Adrenal gland (tissue), 12 donors: ENCODE measurements around the gene PRKN. TPM values are rescaled to one million over a fixed set of nuclear protein-coding genes. Genes with fewer than 3 reads are reported as not detected.
A peak's percentile ranks its signal among the peaks of the same experiment; 100 is the strongest.

Experiments used
- DNase-seq, 7 donors: peaks; one replicate each; pipeline ENCODE4 v3.0.0-alpha.2; 2019 to 2020
- H3K27ac ChIP-seq, 5 donors: fragments of 200-600 bp; sonication (generic) in 4 of 5; 1 replicate in 3 of 5; 2 replicates in 2 of 5; pipeline versions ENCODE4 v1.5.1 to v1.8.0; 2016 to 2020; ENCODE audit warnings: mild to moderate bottlenecking in 1 of 5
- H3K27me3 ChIP-seq: fragments of 200-600 bp; 2 replicates; pipeline ENCODE4 v1.8.0; 2021
- H3K36me3 ChIP-seq, 2 donors: fragments of 200-600 bp; replicated peaks in 1 of 2; 1 replicate in 1 of 2; 2 replicates in 1 of 2; pipeline versions ENCODE4 v1.5.1 to v1.8.0; 2018 to 2022
- H3K4me1 ChIP-seq, 2 donors: fragments of 200-600 bp; replicated peaks in 1 of 2; 1 replicate in 1 of 2; 2 replicates in 1 of 2; pipeline versions ENCODE4 v1.5.1 to v1.8.0; 2018 to 2021
- H3K4me3 ChIP-seq, 4 donors: fragments of 200-600 bp; sonication (generic) in 3 of 4; one replicate each; pipeline ENCODE4 v1.5.1; 2016 to 2018
- H3K9me3 ChIP-seq, 3 donors: fragments of 200-600 bp; sonication (generic) in 1 of 3; replicated peaks in 1 of 3; 1 replicate in 2 of 3; 2 replicates in 1 of 3; pipeline versions ENCODE4 v1.5.1 to v1.8.0; 2016 to 2021
- POLR2A ChIP-seq, 2 donors: fragments of 450-650 bp; IDR thresholded peaks; one replicate each; pipeline ENCODE4 v1.6.1; 2017; ENCODE audit warnings: antibody characterized with exemption in 2 of 2, mild to moderate bottlenecking in 2 of 2, moderate library complexity in 1 of 2
- WGBS, 4 donors: extraction: QIAGEN DNeasy Blood & Tissue Kit in 2 of 4; methylation state at CpG; one replicate each; pipeline versions ENCODE4 v1.1.5 to v1.1.7; 2013 to 2017; 5-methylcytosine and 5-hydroxymethylcytosine counted together
- intact Hi-C, 2 donors: fragments of 100-400 bp; cut with DNase I; formaldehyde crosslinking; loops; one replicate each; pipeline versions ENCODE4 v1.14.1 to v1.15.0; 2022 to 2023
- polyA plus RNA-seq, 3 donors: library from polyadenylated mRNA; stranded (reverse); fragments of 200-250 nt in 2 of 3; fragments of 350-450 nt in 1 of 3; fragmentation: Illumina TruSeq in 1 of 3; extraction: RNeasy Lipid Tissue Mini Kit (QIAGEN cat#74804) in 1 of 3; gene quantifications; one replicate each; pipeline ENCODE4 v1.2.3, GENCODE V29; 2013 to 2014
- total RNA-seq, 9 donors: library from RNA; depleted of rRNA in 4 of 9; stranded (reverse); fragments of >200 nt in 4 of 9; fragments of 120-200 nt in 1 of 9; fragmentation: NEBNext Ultra II Directional in 1 of 9; extraction: Animal tissue kit (Norgen Biotek cat#: 25700) in 1 of 9; gene quantifications; one replicate each; pipeline versions ENCODE4 v1.1.0 to v1.2.4, GENCODE V29; 2013 to 2023
- TF ChIP-seq, protein P1 (sequence below), 6 experiments: fragments of 450-650 bp in 4 of 6; fragments of 200-600 bp in 2 of 6; sonication (generic) in 1 of 6; IDR thresholded peaks; 1 replicate in 5 of 6; 2 replicates in 1 of 6; pipeline versions ENCODE4 v1.5.1 to v1.8.0; 2016 to 2021; ENCODE audit warnings: antibody characterized with exemption in 6 of 6, mild to moderate bottlenecking in 2 of 6, moderate library complexity in 1 of 6
- donor health status: healthy with polysubstance abuse.
- donor health status: Bipolar disorder and iron deficiency.
- donor health status: DM: yes; HTN: yes; CAD: no.
- donor health status: DM: no; HTN: no; CAD: no.
- donor health status: DM: no; HTN: no; CAD: no.
- donor health status: DM: yes; HTN: yes; CAD: no.

PRKN gene
- total and polyA plus RNA-seq, 12 donors: 1.9 to 159 (median 13.3) TPM

DNA sequence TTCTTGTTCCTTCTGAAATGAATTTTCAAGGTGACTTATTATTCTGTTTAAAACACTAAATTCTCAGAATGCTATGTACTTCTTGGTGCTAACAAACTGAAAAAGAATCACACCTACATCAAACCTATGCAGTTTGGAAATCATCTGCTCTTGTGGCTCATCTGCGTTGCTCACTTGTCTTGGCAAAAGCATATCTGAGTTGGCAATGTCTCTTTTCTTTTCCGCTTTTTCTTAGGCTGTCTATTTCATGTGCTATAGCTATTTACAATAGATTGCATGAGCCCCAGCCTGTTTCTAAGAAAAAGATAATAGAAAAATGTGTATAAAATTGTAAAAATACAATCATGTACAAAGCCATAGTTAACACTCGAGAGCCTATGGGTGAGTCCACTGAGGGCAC is 1104.8 kb downstream of the PRKN start:
- H3K9me3 ChIP-seq: no peaks in the 10 kb centered on the region
- TF ChIP-seq, protein P1, sequence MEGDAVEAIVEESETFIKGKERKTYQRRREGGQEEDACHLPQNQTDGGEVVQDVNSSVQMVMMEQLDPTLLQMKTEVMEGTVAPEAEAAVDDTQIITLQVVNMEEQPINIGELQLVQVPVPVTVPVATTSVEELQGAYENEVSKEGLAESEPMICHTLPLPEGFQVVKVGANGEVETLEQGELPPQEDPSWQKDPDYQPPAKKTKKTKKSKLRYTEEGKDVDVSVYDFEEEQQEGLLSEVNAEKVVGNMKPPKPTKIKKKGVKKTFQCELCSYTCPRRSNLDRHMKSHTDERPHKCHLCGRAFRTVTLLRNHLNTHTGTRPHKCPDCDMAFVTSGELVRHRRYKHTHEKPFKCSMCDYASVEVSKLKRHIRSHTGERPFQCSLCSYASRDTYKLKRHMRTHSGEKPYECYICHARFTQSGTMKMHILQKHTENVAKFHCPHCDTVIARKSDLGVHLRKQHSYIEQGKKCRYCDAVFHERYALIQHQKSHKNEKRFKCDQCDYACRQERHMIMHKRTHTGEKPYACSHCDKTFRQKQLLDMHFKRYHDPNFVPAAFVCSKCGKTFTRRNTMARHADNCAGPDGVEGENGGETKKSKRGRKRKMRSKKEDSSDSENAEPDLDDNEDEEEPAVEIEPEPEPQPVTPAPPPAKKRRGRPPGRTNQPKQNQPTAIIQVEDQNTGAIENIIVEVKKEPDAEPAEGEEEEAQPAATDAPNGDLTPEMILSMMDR (IDR thresholded peaks at IDR 0.05): no peak
- no peak for TF ChIP-seq POLR2A (IDR thresholded peaks at IDR 0.05)
- peaks cover 0 to 8% of the 10 kb centered on the region in 2 donors for H3K4me1 ChIP-seq
- H3K36me3 ChIP-seq: no peaks in the 10 kb centered on the region
- intact Hi-C loops: loop anchor here (10.0 kb wide), 1 partner anchor 208 kb away; no protein-coding TSS in a partner anchor
- H3K27me3 ChIP-seq: no peaks in the 10 kb centered on the region
- WGBS, 4 donors: 55 to 67% (median 56%) methylated on average over 3 of the region's 3 CpGs
- H3K4me3 ChIP-seq: no peak overlapping the region
- no peak overlapping the region for H3K27ac ChIP-seq
- DNase-seq: peak in 1 of 7 donors; percentile 5

DNA sequence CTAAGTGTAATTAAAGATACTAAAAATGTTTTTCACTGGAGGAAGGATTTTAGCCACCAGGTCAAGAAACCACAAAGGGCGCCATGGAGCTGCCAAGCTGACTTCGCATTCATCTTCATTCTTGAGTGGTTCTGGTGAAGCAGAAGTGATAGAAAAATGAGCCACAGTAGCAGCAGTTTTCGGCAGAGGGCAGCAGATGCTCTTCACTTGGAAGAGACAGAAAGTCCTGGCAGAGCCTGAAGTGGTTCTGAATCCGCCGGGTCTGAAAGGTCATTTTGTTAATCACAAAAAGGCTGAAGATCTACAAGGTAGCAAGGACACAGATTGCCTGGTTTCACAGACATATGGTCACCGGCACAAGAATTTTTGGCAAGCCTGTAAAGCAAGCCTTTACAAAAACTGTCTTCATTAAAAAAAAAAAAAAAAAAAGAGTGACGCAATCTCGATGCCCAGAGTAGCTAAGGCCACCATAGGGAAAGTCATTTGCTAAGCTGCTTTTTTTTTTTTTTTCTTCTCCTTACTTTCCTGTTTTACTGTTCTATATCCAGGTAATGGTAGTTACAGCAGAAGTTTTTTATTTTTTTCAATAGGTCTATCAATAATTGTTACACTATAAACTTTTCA is 1108.6 kb downstream of the PRKN start:
- peak overlapping the region in 1 of 5 donors; percentile 4 for H3K27ac ChIP-seq
- no peaks in the 10 kb centered on the region for H3K9me3 ChIP-seq
- WGBS, 4 donors: 27 to 28% (median 27%) methylated on average over 8 of the region's 8 CpGs
- no peak overlapping the region for H3K4me3 ChIP-seq
- intact Hi-C loops: no loop called here
- H3K27me3 ChIP-seq: no peaks in the 10 kb centered on the region
- DNase-seq: peak; percentile 72 to 89 (median 84)
- no peak for TF ChIP-seq POLR2A (IDR thresholded peaks at IDR 0.05)
- TF ChIP-seq, protein P1 (IDR thresholded peaks at IDR 0.05): peak; percentile 45 to 73 (median 62)
- H3K4me1 ChIP-seq: peaks cover 0 to 8% of the 10 kb centered on the region in 2 donors
- H3K36me3 ChIP-seq: no peaks in the 10 kb centered on the region

DNA sequence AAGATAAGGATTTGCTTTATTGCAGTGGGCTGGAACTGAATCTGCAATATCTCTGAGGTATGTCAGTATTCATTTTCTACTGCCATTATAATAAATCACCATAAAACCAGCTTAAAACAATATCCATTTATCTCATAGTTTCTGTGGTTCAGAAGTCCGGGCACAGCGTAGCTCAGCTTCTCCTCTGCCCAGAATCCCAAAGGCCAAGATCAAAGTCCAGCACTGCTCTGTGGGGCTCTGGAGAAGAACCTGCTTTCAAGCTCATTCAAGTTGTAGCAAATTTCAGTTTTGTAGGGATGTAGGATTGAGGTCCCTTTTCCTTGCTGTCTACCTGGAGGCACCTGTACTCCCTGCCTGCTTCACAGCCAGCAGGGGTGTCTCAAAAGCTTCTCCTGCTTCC is 1113.9 kb downstream of the PRKN start:
- no peaks in the 10 kb centered on the region for H3K36me3 ChIP-seq
- DNase-seq: no peak
- 93 to 100% (median 97%) methylated on average over 2 of the region's 2 CpGs for WGBS, 4 donors
- no peaks in the 10 kb centered on the region for H3K27me3 ChIP-seq
- no peaks in the 10 kb centered on the region for H3K4me1 ChIP-seq
- no peak overlapping the region for H3K4me3 ChIP-seq
- TF ChIP-seq POLR2A (IDR thresholded peaks at IDR 0.05): no peak
- TF ChIP-seq, protein P1 (IDR thresholded peaks at IDR 0.05): no peak
- peaks cover 0 to 3% (median 0%) of the 10 kb centered on the region in 3 donors for H3K9me3 ChIP-seq
- intact Hi-C loops: no loop called here
- no peak overlapping the region for H3K27ac ChIP-seq

DNA sequence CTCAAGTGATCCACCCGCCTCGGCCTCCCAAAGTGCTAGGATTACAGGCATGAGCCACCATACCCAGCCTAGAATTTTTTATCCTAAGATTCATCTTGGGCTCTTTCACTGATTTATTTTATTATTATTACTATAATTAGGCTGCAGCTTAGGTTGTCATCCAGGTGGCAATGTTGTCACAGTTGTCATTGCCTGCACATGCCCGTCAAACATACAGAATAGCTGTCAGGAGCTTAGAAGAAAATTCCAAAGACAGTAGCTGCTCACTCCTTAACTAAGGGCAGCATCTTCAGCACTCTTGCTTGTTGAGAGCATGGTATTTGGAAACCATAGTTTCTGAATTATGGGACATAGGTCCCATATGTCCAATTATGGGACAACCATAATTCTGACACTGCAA is 1118.8 kb downstream of the PRKN start:
- intact Hi-C loops: no loop called here
- H3K4me1 ChIP-seq: peaks cover 0 to 7% of the 10 kb centered on the region in 2 donors
- no peaks in the 10 kb centered on the region for H3K27me3 ChIP-seq

More for the DNA sequence above, 1118.8 kb downstream of the PRKN start:
- 91 to 100% (median 97%) methylated on average over 3 of the region's 3 CpGs for WGBS, 4 donors
- Histone ChIP-seq H3K27ac (no peak overlapping the region), H3K4me3 (no peak overlapping the region), H3K9me3 (peaks cover 0 to 3% (median 0%) of the 10 kb centered on the region in 3 donors), H3K36me3 (no peaks in the 10 kb centered on the region)
- no peak for DNase-seq
- TF ChIP-seq POLR2A (IDR thresholded peaks at IDR 0.05): no peak
- TF ChIP-seq, protein P1 (IDR thresholded peaks at IDR 0.05): no peak
